Vagina (tissue), 2 donors: Measurements from ENCODE around the gene SUPT5H. TPM values are rescaled to one million over a fixed set of nuclear protein-coding genes. Genes with fewer than 3 reads are reported as not detected.

ENCODE experiments used
- DNase-seq, 2 donors: peaks; one replicate each; pipeline ENCODE4 v3.0.0-alpha.2; 2017; ENCODE audit errors: extremely low spot score in 2 of 2
- H3K27ac ChIP-seq: fragments of 200-600 bp; sonication (generic); one replicate; pipeline ENCODE4 v1.5.1; 2019
- H3K27me3 ChIP-seq: fragments of 200-600 bp; sonication (generic); one replicate; pipeline ENCODE4 v1.5.1; 2019
- H3K36me3 ChIP-seq, 2 donors: fragments of 200-600 bp; sonication (generic); one replicate each; pipeline ENCODE4 v1.5.1; 2017 to 2019
- H3K4me1 ChIP-seq: fragments of 200-600 bp; sonication (generic); one replicate; pipeline ENCODE4 v1.5.1; 2019
- H3K4me3 ChIP-seq, 2 donors: fragments of 200-600 bp; sonication (generic); 1 replicate in 1 of 2; 2 replicates in 1 of 2; pipeline ENCODE4 v1.5.1; 2016 to 2019
- H3K9me3 ChIP-seq: fragments of 200-600 bp; sonication (generic); one replicate; pipeline ENCODE4 v1.5.1; 2019
- CTCF ChIP-seq, 3 experiments: fragments of 450-650 bp in 2 of 3; fragments of 200-600 bp in 1 of 3; sonication (generic) in 1 of 3; IDR thresholded peaks; one replicate each; pipeline ENCODE4 v1.5.1; 2017 to 2019; ENCODE audit warnings: antibody characterized with exemption in 3 of 3, mild to moderate bottlenecking in 2 of 3, moderate library complexity in 2 of 3
- POLR2A ChIP-seq, 2 donors: fragments of 450-650 bp; IDR thresholded peaks; one replicate each; pipeline ENCODE4 v1.6.1; 2017; ENCODE audit warnings: antibody characterized with exemption in 2 of 2, mild to moderate bottlenecking in 2 of 2, moderate library complexity in 2 of 2
- POLR2AphosphoS5 ChIP-seq, 2 donors: sonication (generic); formaldehyde crosslinking; IDR thresholded peaks; one replicate each; pipeline ENCODE4 v1.9.0; 2017; ENCODE audit warnings: antibody characterized with exemption in 2 of 2, mild to moderate bottlenecking in 2 of 2, low read depth in 1 of 2; ENCODE audit not compliant: insufficient read depth in 1 of 2
- intact Hi-C: fragments of 100-400 bp; cut with DNase I; formaldehyde crosslinking; loops from one replicate; pipeline ENCODE4 v1.15.1; 2023
- total RNA-seq: library from RNA; depleted of rRNA; stranded (reverse); fragments of >200 nt; gene quantifications from one replicate; pipeline ENCODE4 v1.2.3, GENCODE V29; 2016

Gene SUPT5H
- total RNA-seq, 1 donor from 2014 or later: 113 TPM

GRCh38 chr19:39501340-39501739 is 56.0 kb downstream of the SUPT5H start:
- peaks cover 25% of the 10 kb centered on the region for H3K4me1 ChIP-seq
- no peak for DNase-seq
- intact Hi-C loops: no loop called here
- no peaks in the 10 kb centered on the region for H3K36me3 ChIP-seq
- no peaks in the 10 kb centered on the region for H3K9me3 ChIP-seq
- no peak overlapping the region for H3K4me3 ChIP-seq
- TF ChIP-seq CTCF (IDR thresholded peaks at IDR 0.05) (no peak), POLR2A (IDR thresholded peaks at IDR 0.05) (no peak)
- H3K27ac ChIP-seq: no peak overlapping the region
- peaks cover 4% of the 10 kb centered on the region for H3K27me3 ChIP-seq

GRCh38 chr19:39502640-39503417 is 57.4 kb downstream of the SUPT5H start:
- no peak for DNase-seq
- no peaks in the 10 kb centered on the region for H3K36me3 ChIP-seq
- H3K4me1 ChIP-seq: peaks cover 30% of the 10 kb centered on the region
- H3K27me3 ChIP-seq: peaks cover 8% of the 10 kb centered on the region
- H3K27ac ChIP-seq: no peak overlapping the region
- intact Hi-C loops: no loop called here
- H3K4me3 ChIP-seq: peak overlapping the region in 1 of 2 donors; percentile 13
- no peaks in the 10 kb centered on the region for H3K9me3 ChIP-seq
- TF ChIP-seq POLR2AphosphoS5 (IDR thresholded peaks at IDR 0.05; ENCODE audit: insufficient read depth in 1 of 2, low read depth in 1 of 2) (no peak), CTCF (IDR thresholded peaks at IDR 0.05) (peak; percentile 7 to 69 (median 36))

- Histone ChIP-seq H3K4me3 (peak overlapping the region in 1 of 2 donors; percentile 40), H3K9me3 (no peaks in the 10 kb centered on the region), H3K36me3 (no peaks in the 10 kb centered on the region), H3K27ac (no peak overlapping the region), H3K27me3 (peaks cover 8% of the 10 kb centered on the region), H3K4me1 (peaks cover 14% of the 10 kb centered on the region)
- DNase-seq: no peak
- intact Hi-C loops: no loop called here
- TF ChIP-seq CTCF (IDR thresholded peaks at IDR 0.05) (no peak), POLR2A (IDR thresholded peaks at IDR 0.05) (no peak), POLR2AphosphoS5 (IDR thresholded peaks at IDR 0.05; ENCODE audit: insufficient read depth in 1 of 2, low read depth in 1 of 2) (no peak)
These were observed 61.2 kb downstream of the SUPT5H start for GRCh38 chr19:39506598-39506943.

GRCh38 chr19:39506944-39507714 is 61.7 kb downstream of the SUPT5H start:
- Histone ChIP-seq H3K4me3 (peak overlapping the region; percentile 35 to 40), H3K27me3 (peaks cover 8% of the 10 kb centered on the region), H3K36me3 (no peaks in the 10 kb centered on the region), H3K9me3 (no peaks in the 10 kb centered on the region), H3K27ac (no peak overlapping the region), H3K4me1 (peaks cover 14% of the 10 kb centered on the region)
- no peak for DNase-seq
- TF ChIP-seq CTCF (IDR thresholded peaks at IDR 0.05) (no peak), POLR2AphosphoS5 (IDR thresholded peaks at IDR 0.05; ENCODE audit: insufficient read depth in 1 of 2, low read depth in 1 of 2) (no peak), POLR2A (IDR thresholded peaks at IDR 0.05) (no peak)
- intact Hi-C loops: no loop called here
